ENCODE data around the gene AOPEP. TPM values are rescaled to one million over a fixed set of nuclear protein-coding genes. Genes with fewer than 3 reads are reported as not detected.

AOPEP gene
- total RNA-seq, 1 donor from 2014 or later = 16.6 TPM

- Mint-ChIP-seq H3K36me3 (no peaks in the 10 kb centered on the region), H3K4me1 (peaks cover 49% of the 10 kb centered on the region), H3K9me3 (no peaks in the 10 kb centered on the region), H3K27ac (peak overlapping the region; percentile 80), H3K4me3 (no peak overlapping the region), H3K27me3 (ENCODE audit: insufficient read depth, low read depth) (no peaks in the 10 kb centered on the region)
- H3K4me1 ChIP-seq = peaks cover 39% of the 10 kb centered on the region
- H3K27ac ChIP-seq = no peak overlapping the region
- no peak overlapping the region for H3K4me3 ChIP-seq
- no peaks in the 10 kb centered on the region for H3F3A ChIP-seq (ENCODE audit: low read depth)
- H2AFZ ChIP-seq (replicated peaks) = no peak overlapping the region
- no peaks in the 10 kb centered on the region for H3K27me3 ChIP-seq
- peaks cover 6% of the 10 kb centered on the region for H3K79me2 ChIP-seq (ENCODE audit: low read depth)
- H4K20me1 ChIP-seq (ENCODE audit: low read depth) = no peaks in the 10 kb centered on the region
- no peak overlapping the region for H3K9ac ChIP-seq
- H3K36me3 ChIP-seq = no peaks in the 10 kb centered on the region
- H3K9me3 ChIP-seq (ENCODE audit: low read depth) = no peaks in the 10 kb centered on the region
- no peak overlapping the region for H3K4me2 ChIP-seq
- TF ChIP-seq EZH2phosphoT487 (IDR thresholded peaks at IDR 0.05) = no peak
- TF ChIP-seq CTCF (IDR thresholded peaks at IDR 0.05) = no peak
- TF ChIP-seq EZH2 (IDR thresholded peaks at IDR 0.05) = no peak
- no peak for DNase-seq (ENCODE audit: low spot score)
Observed at GRCh38 chr9:94868464-94868863, 142.0 kb downstream of the AOPEP start.

GRCh38 chr9:94869415-94869843 is 142.9 kb downstream of the AOPEP start:
- Histone ChIP-seq H3K79me2 (ENCODE audit: low read depth) (peaks cover 6% of the 10 kb centered on the region), H2AFZ (replicated peaks) (no peak overlapping the region), H3K27ac (no peak overlapping the region), H3K27me3 (no peaks in the 10 kb centered on the region), H3F3A (ENCODE audit: low read depth) (no peaks in the 10 kb centered on the region), H4K20me1 (ENCODE audit: low read depth) (no peaks in the 10 kb centered on the region), H3K4me2 (no peak overlapping the region), H3K4me3 (no peak overlapping the region), H3K36me3 (no peaks in the 10 kb centered on the region), H3K9ac (no peak overlapping the region), H3K9me3 (ENCODE audit: low read depth) (no peaks in the 10 kb centered on the region), H3K4me1 (peaks cover 36% of the 10 kb centered on the region)
- H3K27ac Mint-ChIP-seq = no peak overlapping the region
- H3K9me3 Mint-ChIP-seq = no peaks in the 10 kb centered on the region
- peaks cover 40% of the 10 kb centered on the region for H3K4me1 Mint-ChIP-seq
- no peak for DNase-seq (ENCODE audit: low spot score)
- TF ChIP-seq EZH2phosphoT487 (IDR thresholded peaks at IDR 0.05) = no peak
- no peak for TF ChIP-seq CTCF (IDR thresholded peaks at IDR 0.05)
- no peak for TF ChIP-seq EZH2 (IDR thresholded peaks at IDR 0.05)
- H3K27me3 Mint-ChIP-seq (ENCODE audit: insufficient read depth, low read depth) = no peaks in the 10 kb centered on the region
- no peaks in the 10 kb centered on the region for H3K36me3 Mint-ChIP-seq
- no peak overlapping the region for H3K4me3 Mint-ChIP-seq

- Histone ChIP-seq H3K27me3 (no peaks in the 10 kb centered on the region), H3K79me2 (ENCODE audit: low read depth) (peaks cover 6% of the 10 kb centered on the region), H3K4me3 (no peak overlapping the region), H3K4me1 (peaks cover 28% of the 10 kb centered on the region), H3K27ac (no peak overlapping the region), H3K9me3 (ENCODE audit: low read depth) (no peaks in the 10 kb centered on the region), H3F3A (ENCODE audit: low read depth) (no peaks in the 10 kb centered on the region), H2AFZ (replicated peaks) (no peak overlapping the region), H3K36me3 (no peaks in the 10 kb centered on the region), H4K20me1 (ENCODE audit: low read depth) (no peaks in the 10 kb centered on the region), H3K9ac (no peak overlapping the region), H3K4me2 (no peak overlapping the region)
- Mint-ChIP-seq H3K4me3 (no peak overlapping the region), H3K9me3 (no peaks in the 10 kb centered on the region), H3K36me3 (no peaks in the 10 kb centered on the region), H3K27ac (no peak overlapping the region), H3K4me1 (peaks cover 31% of the 10 kb centered on the region), H3K27me3 (ENCODE audit: insufficient read depth, low read depth) (no peaks in the 10 kb centered on the region)
- TF ChIP-seq EZH2 (IDR thresholded peaks at IDR 0.05) (no peak), EZH2phosphoT487 (IDR thresholded peaks at IDR 0.05) (no peak), CTCF (IDR thresholded peaks at IDR 0.05) (no peak)
- no peak for DNase-seq (ENCODE audit: low spot score)
Observed at GRCh38 chr9:94870465-94870792, 143.9 kb downstream of the AOPEP start.
